ENCODE data around the gene PTPRT. TPM values are rescaled to one million over a fixed set of nuclear protein-coding genes. Genes with fewer than 3 reads are reported as not detected.

The PTPRT gene
- polyA plus RNA-seq, 3 donors = not detected

DNA sequence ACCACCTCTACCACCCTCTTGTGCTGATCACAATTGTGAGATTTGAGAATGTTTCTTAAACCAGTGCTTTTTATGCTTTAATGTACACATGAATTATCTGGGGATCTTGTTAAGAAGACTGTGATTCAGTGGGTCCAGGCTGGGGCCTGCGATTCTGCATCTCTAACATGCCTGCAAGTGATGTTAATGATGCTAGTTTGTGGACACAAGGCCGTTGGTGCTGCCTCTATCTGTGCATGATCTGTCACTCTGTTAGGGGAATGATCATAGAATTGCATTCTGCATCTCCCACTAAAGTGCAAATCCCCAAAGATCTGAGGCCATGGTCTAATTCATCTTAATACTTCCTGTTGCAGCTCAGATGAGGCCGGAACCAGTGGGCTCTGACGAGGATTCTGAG is 746.5 kb downstream of the PTPRT start:
- H3K9me3 Mint-ChIP-seq = peaks cover 0 to 4% (median 2%) of the 10 kb centered on the region in 7 donors
- no peaks in the 10 kb centered on the region for H3K36me3 Mint-ChIP-seq
- H3K4me2 ChIP-seq (replicated peaks; ENCODE audit: extremely low read depth, low read length, poor library complexity, severe bottlenecking) = no peak overlapping the region
- H3K9ac ChIP-seq (ENCODE audit: insufficient read depth, low read length, poor library complexity, severe bottlenecking) = no peak overlapping the region
- 88% methylated on average over 3 of the region's 4 CpGs for WGBS (ENCODE audit: insufficient coverage)
- no peaks in the 10 kb centered on the region for H3K79me2 ChIP-seq (ENCODE audit: insufficient read depth, low read length)
- H3K27me3 Mint-ChIP-seq (ENCODE audit: low read depth in 3 of 3) = peaks cover 0 to 7% (median 0%) of the 10 kb centered on the region in 3 donors
- no peak overlapping the region for H2AFZ ChIP-seq (ENCODE audit: insufficient read depth, low read depth, low read length, poor library complexity, severe bottlenecking)
- no peaks in the 10 kb centered on the region for H3K9me3 ChIP-seq (replicated peaks in 1 of 2; ENCODE audit: control insufficient read depth in 1 of 2, insufficient read depth in 1 of 2, low read length in 2 of 2)
- no peak overlapping the region for H3K27ac ChIP-seq (ENCODE audit: low read depth in 1 of 2, low read length in 2 of 2)
- H3K4me3 Mint-ChIP-seq = no peak overlapping the region
- DNase-seq = no peak
- H3K4me3 ChIP-seq (replicated peaks in 1 of 3; ENCODE audit: low read depth in 2 of 3, low read length in 3 of 3) = no peak overlapping the region
- H3K4me1 ChIP-seq (ENCODE audit: control insufficient read depth in 1 of 2, insufficient read depth in 2 of 2, low read length in 2 of 2) = no peaks in the 10 kb centered on the region
- no peaks in the 10 kb centered on the region for H3K36me3 ChIP-seq (replicated peaks in 1 of 2; ENCODE audit: control insufficient read depth in 1 of 2, insufficient read depth in 2 of 2, low read length in 2 of 2)
- H3K27ac Mint-ChIP-seq = peak overlapping the region in 1 of 7 donors; percentile 25
- H3K27me3 ChIP-seq (ENCODE audit: control insufficient read depth in 2 of 2, insufficient read depth in 2 of 2, low read length in 2 of 2) = no peaks in the 10 kb centered on the region
- no peaks in the 10 kb centered on the region for H4K20me1 ChIP-seq (ENCODE audit: insufficient read depth, low read length)
- TF ChIP-seq CTCF (IDR thresholded peaks at IDR 0.05) = no peak
- no peaks in the 10 kb centered on the region for H3K4me1 Mint-ChIP-seq
- intact Hi-C loops (cut with micrococcal nuclease) = no loop called here

- Histone ChIP-seq H3K9ac (ENCODE audit: insufficient read depth, low read length, poor library complexity, severe bottlenecking) (no peak overlapping the region), H2AFZ (ENCODE audit: insufficient read depth, low read depth, low read length, poor library complexity, severe bottlenecking) (no peak overlapping the region), H3K36me3 (replicated peaks in 1 of 2; ENCODE audit: control insufficient read depth in 1 of 2, insufficient read depth in 2 of 2, low read length in 2 of 2) (no peaks in the 10 kb centered on the region), H3K27me3 (ENCODE audit: control insufficient read depth in 2 of 2, insufficient read depth in 2 of 2, low read length in 2 of 2) (no peaks in the 10 kb centered on the region), H4K20me1 (ENCODE audit: insufficient read depth, low read length) (no peaks in the 10 kb centered on the region), H3K4me3 (replicated peaks in 1 of 3; ENCODE audit: low read depth in 2 of 3, low read length in 3 of 3) (no peak overlapping the region), H3K4me2 (replicated peaks; ENCODE audit: extremely low read depth, low read length, poor library complexity, severe bottlenecking) (no peak overlapping the region), H3K27ac (ENCODE audit: low read depth in 1 of 2, low read length in 2 of 2) (no peak overlapping the region), H3K9me3 (replicated peaks in 1 of 2; ENCODE audit: control insufficient read depth in 1 of 2, insufficient read depth in 1 of 2, low read length in 2 of 2) (no peaks in the 10 kb centered on the region), H3K79me2 (ENCODE audit: insufficient read depth, low read length) (no peaks in the 10 kb centered on the region), H3K4me1 (ENCODE audit: control insufficient read depth in 1 of 2, insufficient read depth in 2 of 2, low read length in 2 of 2) (no peaks in the 10 kb centered on the region)
- H3K27ac Mint-ChIP-seq = no peak overlapping the region
- no peak for DNase-seq
- no peak overlapping the region for H3K4me3 Mint-ChIP-seq
- peaks cover 0 to 7% (median 0%) of the 10 kb centered on the region in 3 donors for H3K27me3 Mint-ChIP-seq (ENCODE audit: low read depth in 3 of 3)
- no CpG with 5 or more reads among the region's 6 CpGs for WGBS (ENCODE audit: insufficient coverage)
- no peaks in the 10 kb centered on the region for H3K36me3 Mint-ChIP-seq
- TF ChIP-seq CTCF (IDR thresholded peaks at IDR 0.05) = no peak
- intact Hi-C loops (cut with micrococcal nuclease) = no loop called here
- H3K4me1 Mint-ChIP-seq = peaks cover 4% of the 10 kb centered on the region
- H3K9me3 Mint-ChIP-seq = peaks cover 0 to 4% (median 2%) of the 10 kb centered on the region in 7 donors
Observed at GRCh38 chr20:42442716-42443115, 747.0 kb downstream of the PTPRT start.

All from CD14-positive monocyte (primary cell).